ENCODE measurements around the gene CAPN5.

Gene CAPN5

DNA sequence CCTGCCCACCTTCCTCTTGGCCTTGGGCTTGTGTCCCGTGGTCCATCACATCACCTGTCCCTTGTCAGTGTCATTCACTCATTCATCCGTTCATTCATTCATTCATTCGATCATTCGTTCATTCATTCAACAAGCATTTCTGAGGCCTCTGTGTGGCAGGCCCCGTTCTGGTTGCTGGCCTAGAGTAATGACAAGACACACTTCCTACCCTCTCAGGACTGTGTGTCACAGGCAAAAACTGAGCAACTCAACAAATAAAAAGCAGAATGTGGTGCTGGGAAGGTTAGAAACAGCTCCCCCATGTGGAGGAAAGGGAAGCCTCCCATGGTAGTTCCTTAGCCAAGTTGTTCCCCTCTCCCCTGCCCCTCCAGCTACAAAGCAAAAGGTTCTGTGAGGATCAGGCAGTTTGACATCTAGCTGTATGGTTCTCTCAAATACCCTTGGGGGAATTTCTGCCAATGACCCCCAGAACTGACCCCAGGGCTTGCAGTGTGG, 34.3 kb downstream of the CAPN5 start:
- no peak for DNase-seq (ENCODE audit: low read depth)

- no peak for DNase-seq (ENCODE audit: low read depth)
Observed at GRCh38 chr11:77102246-77103210, 35.8 kb downstream of the CAPN5 start, which contains the start of gene OMP. Gene OMP (plus strand): TSS chr11:77102840. CDS start chr11:77102840, 0 bp downstream.

- DNase-seq (ENCODE audit: low read depth), result no peak
Observed at GRCh38 chr11:77103319-77103718, 36.5 kb downstream of the CAPN5 start.

- DNase-seq (ENCODE audit: low read depth), result no peak
Observed at GRCh38 chr11:77104727-77105126, 38.0 kb downstream of the CAPN5 start.

- no peak for DNase-seq (ENCODE audit: low read depth)
Observed at GRCh38 chr11:77106321-77106720, 39.5 kb downstream of the CAPN5 start.

GRCh38 chr11:77106759-77107158, 40.0 kb downstream of the CAPN5 start:
- no peak for DNase-seq (ENCODE audit: low read depth)

- no peak for DNase-seq (ENCODE audit: low read depth)
Observed at GRCh38 chr11:77107950-77108349, 41.2 kb downstream of the CAPN5 start.

- no peak for DNase-seq (ENCODE audit: low read depth)
Observed at GRCh38 chr11:77108436-77108835, 41.7 kb downstream of the CAPN5 start.

DNA sequence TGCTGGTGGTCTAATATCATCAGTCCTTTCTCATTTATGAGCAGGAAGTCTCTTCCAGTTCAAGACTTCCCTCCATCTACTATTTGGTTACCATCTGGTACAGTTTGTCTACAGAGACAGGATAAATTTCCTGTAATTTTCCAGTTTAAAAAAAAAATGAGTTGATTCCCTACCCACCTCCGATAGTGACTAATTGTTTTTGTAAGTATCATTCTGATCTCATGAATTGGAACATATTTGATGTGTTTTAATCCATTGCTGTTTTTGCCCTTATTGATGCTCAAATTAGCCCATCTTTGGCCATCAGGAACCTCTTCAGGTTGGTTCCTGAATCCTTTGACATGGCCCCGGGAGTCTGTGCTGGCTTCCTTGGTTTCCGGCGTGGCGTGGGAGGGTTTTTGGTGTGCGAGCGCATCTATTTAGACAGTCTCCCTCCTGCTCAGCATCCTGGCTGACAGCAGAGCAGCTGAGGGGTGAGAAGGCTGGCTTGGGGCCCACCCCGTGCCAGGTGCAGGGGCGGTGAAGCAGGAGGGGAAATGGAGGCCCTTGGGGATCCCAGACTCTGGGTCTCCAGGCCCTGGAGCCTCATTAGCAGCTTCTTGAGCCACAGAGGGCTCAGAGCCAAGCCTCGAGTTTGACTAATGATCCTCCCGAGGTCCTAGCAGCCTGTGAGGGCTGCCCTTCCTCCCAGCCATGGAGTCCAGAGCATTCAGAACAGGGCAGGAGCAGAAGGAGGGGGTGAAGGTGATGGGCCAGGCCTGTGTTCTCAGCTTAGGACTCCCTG, 42.7 kb downstream of the CAPN5 start:
- DNase-seq (ENCODE audit: low read depth), result no peak

GRCh38 chr11:77110836-77111235, 44.1 kb downstream of the CAPN5 start:
- no peak for DNase-seq (ENCODE audit: low read depth)

DNA sequence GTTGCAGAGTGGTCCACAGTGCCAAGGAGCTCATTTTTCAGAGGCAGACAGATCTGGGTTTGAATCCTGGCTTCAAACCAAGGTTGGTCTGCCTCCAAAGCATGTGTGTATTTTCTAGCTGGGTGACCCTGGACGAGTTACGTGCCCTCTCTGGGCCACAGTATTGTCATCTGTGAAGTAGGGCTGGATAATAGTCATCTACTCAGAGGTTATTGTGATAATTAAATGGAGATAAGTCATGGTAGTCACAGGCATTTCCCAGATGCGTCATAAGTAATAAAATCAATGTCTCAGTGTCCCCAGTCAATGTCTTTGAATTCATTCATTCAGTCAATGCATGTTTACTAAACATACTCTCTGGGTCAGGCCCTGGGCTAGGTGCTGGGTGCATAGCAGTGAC, 44.5 kb downstream of the CAPN5 start:
- DNase-seq (ENCODE audit: low read depth), result no peak

- DNase-seq (ENCODE audit: low read depth), result no peak
Observed at GRCh38 chr11:77111946-77112345, 45.2 kb downstream of the CAPN5 start.

GRCh38 chr11:77112641-77113381, 46.0 kb downstream of the CAPN5 start:
- DNase-seq (ENCODE audit: low read depth), result no peak

GRCh38 chr11:77113382-77114088, 46.8 kb downstream of the CAPN5 start:
- DNase-seq (ENCODE audit: low read depth), result no peak

DNA sequence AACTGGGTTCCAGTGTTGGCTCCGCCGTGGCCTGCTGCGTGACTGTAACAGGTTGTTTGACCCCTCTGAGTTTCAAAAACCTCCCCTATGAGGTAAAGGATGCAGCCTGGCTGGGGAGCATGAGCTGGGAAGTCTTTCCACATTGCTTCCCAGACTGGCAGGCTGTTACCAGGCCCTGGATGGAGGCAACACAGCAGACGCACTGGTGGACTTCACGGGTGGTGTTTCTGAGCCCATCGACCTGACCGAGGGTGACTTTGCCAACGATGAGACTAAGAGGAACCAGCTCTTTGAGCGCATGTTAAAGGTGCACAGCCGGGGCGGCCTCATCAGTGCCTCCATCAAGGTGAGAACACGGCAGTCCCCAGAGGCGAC, 47.3 kb downstream of the CAPN5 start:
- no peak for DNase-seq (ENCODE audit: low read depth)

DNA sequence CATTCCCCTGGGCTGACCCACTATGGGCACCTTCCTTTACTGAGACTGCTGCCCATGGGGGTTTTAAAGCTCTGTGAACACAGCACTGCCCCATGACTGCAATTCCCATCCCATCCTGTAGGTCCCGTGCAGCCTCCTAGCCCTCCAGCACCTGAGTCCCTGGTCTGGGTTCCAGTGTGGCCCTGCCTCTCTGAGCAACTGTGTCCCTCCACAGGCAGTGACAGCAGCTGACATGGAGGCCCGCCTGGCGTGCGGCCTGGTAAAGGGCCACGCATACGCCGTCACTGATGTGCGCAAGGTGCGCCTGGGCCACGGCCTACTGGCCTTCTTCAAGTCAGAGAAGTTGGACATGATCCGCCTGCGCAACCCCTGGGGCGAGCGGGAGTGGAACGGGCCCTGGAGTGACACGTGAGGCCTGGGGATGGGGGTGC, 48.4 kb downstream of the CAPN5 start:
- DNase-seq (ENCODE audit: low read depth), result no peak

DNA sequence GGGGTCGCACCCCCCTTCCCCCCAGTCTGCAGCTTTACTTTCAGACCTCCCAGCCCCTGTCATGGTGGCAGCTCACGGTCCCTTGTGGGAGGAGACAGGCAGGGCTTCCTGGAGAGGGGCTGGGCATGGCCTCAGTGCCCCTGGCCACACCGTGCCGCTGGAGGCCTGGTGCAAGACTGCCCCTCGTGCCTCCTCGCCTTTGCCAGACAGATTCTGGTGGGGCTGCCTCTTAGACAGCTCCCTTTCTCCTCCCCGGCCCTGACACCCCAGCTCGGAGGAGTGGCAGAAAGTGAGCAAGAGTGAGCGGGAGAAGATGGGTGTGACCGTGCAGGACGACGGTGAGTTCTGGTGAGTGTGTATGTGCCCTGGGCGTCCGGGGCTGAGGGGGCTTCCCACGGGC, 49.2 kb downstream of the CAPN5 start:
- no peak for DNase-seq (ENCODE audit: low read depth)

DNA sequence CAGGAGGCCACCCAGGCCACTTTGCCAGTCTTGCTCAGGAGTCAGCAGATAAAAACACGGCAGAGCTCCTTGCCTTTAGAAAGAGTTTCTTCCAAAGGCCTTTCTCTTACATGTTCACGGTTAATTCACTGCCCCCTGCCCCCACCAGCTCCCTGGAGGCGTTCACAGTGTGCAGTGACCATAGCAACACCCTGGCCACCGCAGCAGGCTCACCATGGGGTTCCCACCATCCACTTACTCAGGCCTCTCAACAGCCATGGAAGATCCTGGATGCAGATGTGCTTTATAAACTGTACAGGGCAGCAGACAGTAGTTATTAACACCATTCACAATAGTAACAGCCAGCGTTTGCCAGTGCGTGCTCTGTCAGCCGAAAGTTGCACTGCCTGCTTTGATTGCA, 50.7 kb downstream of the CAPN5 start:
- no peak for DNase-seq (ENCODE audit: low read depth)

GRCh38 chr11:77118086-77118485, 51.3 kb downstream of the CAPN5 start:
- no peak for DNase-seq (ENCODE audit: low read depth)

- DNase-seq (ENCODE audit: low read depth), result no peak
Observed at GRCh38 chr11:77118971-77119370, 52.2 kb downstream of the CAPN5 start.

- DNase-seq (ENCODE audit: low read depth), result no peak
Observed at GRCh38 chr11:77119531-77119936, 52.8 kb downstream of the CAPN5 start.

All from activated T-cell treated with anti-CD3 and anti-CD28 coated beads for 48 hours (primary cell).